Neural progenitor cell (in vitro differentiated cells): ENCODE results near the gene RAB11FIP3. TPM values are rescaled to one million over a fixed set of nuclear protein-coding genes. Genes with fewer than 3 reads are reported as not detected.
"Not testable (repeated sequence)": the region's sequence is repeated elsewhere in the genome, so short reads cannot be mapped to it uniquely, and the experiment has no call there.

Experiments used
- DNase-seq: peaks from one replicate; pipeline ENCODE4 v3.0.0-alpha.2; 2016; ENCODE audit warnings: low spot score
- H2AFZ ChIP-seq: fragments of 200-600 bp; sonication (generic); replicated peaks from 2 replicates; pipeline ENCODE4 v1.6.1; 2016; ENCODE audit warnings: antibody characterized with exemption
- H3F3A ChIP-seq: fragments of 200-600 bp; sonication (generic); 2 replicates; pipeline ENCODE4 v1.6.1; 2016; ENCODE audit warnings: antibody characterized with exemption, low read depth
- H3K27ac ChIP-seq: fragments of 200-600 bp; sonication (generic); 2 replicates; pipeline ENCODE4 v1.5.1; 2016; ENCODE audit warnings: mild to moderate bottlenecking
- H3K27me3 ChIP-seq: fragments of 200-600 bp; sonication (generic); 2 replicates; pipeline ENCODE4 v1.6.1; 2016; ENCODE audit warnings: mild to moderate bottlenecking, moderate library complexity
- H3K36me3 ChIP-seq: fragments of 200-600 bp; sonication (generic); 2 replicates; pipeline ENCODE4 v1.5.1; 2016
- H3K4me1 ChIP-seq: fragments of 200-600 bp; sonication (generic); 2 replicates; pipeline ENCODE4 v1.6.1; 2016; ENCODE audit warnings: mixed run types
- H3K4me2 ChIP-seq: fragments of 200-600 bp; sonication (generic); 2 replicates; pipeline ENCODE4 v1.6.1; 2016
- H3K4me3 ChIP-seq: fragments of 200-600 bp; sonication (generic); 2 replicates; pipeline ENCODE4 v1.5.1; 2016
- H3K79me2 ChIP-seq: fragments of 200-600 bp; sonication (generic); 2 replicates; pipeline ENCODE4 v1.6.1; 2016; ENCODE audit warnings: low read depth
- H3K9ac ChIP-seq: fragments of 200-600 bp; sonication (generic); 2 replicates; pipeline ENCODE4 v1.6.1; 2016
- H3K9me3 ChIP-seq: fragments of 200-600 bp; sonication (generic); 2 replicates; pipeline ENCODE4 v1.5.1; 2016; ENCODE audit warnings: low read depth
- H4K20me1 ChIP-seq: fragments of 200-600 bp; sonication (generic); 2 replicates; pipeline ENCODE4 v1.6.1; 2016; ENCODE audit warnings: low read depth
- H3K27ac Mint-ChIP-seq: 3 replicates; pipeline ENCODE4 v1.8.0; 2021; ENCODE audit warnings: mixed read lengths
- H3K27me3 Mint-ChIP-seq: 2 replicates; pipeline ENCODE4 v1.8.0; 2022; ENCODE audit warnings: low read depth, mild to moderate bottlenecking, inconsistent platforms, moderate library complexity, mixed read lengths; ENCODE audit not compliant: insufficient read depth
- H3K36me3 Mint-ChIP-seq: 3 replicates; pipeline ENCODE4 v1.8.0; 2021; ENCODE audit warnings: mixed read lengths
- H3K4me1 Mint-ChIP-seq: 3 replicates; pipeline ENCODE4 v1.8.0; 2021; ENCODE audit warnings: mixed read lengths
- H3K4me3 Mint-ChIP-seq: 3 replicates; pipeline ENCODE4 v1.8.0; 2021; ENCODE audit warnings: mild to moderate bottlenecking, moderate library complexity, mixed read lengths
- H3K9me3 Mint-ChIP-seq: 3 replicates; pipeline ENCODE4 v1.8.0; 2020; ENCODE audit warnings: mixed read lengths
- CTCF ChIP-seq: fragments of 200-600 bp; sonication (generic); IDR thresholded peaks from 2 replicates; pipeline ENCODE4 v1.5.1; 2017; ENCODE audit warnings: antibody characterized with exemption, mild to moderate bottlenecking
- EZH2 ChIP-seq: fragments of 200-600 bp; sonication (generic); IDR thresholded peaks from 2 replicates; pipeline ENCODE4 v1.6.1; 2017; ENCODE audit warnings: antibody characterized with exemption, mild to moderate bottlenecking, moderate library complexity
- EZH2phosphoT487 ChIP-seq: fragments of 200-600 bp; sonication (generic); IDR thresholded peaks from 2 replicates; pipeline ENCODE4 v1.6.1; 2017; ENCODE audit warnings: antibody characterized with exemption
- total RNA-seq: library from RNA; depleted of rRNA; stranded (reverse); fragments of >200 nt; gene quantifications from 2 replicates; pipeline ENCODE4 v1.2.3, GENCODE V29; 2015; ENCODE audit warnings: low replicate concordance

The RAB11FIP3 gene
- total RNA-seq, 1 donor from 2014 or later, result 15.5 TPM

GRCh38 chr16:460787-461186 lies 35.3 kb downstream of the RAB11FIP3 start:
- peaks cover 2% of the 10 kb centered on the region for H3K27me3 Mint-ChIP-seq

DNA sequence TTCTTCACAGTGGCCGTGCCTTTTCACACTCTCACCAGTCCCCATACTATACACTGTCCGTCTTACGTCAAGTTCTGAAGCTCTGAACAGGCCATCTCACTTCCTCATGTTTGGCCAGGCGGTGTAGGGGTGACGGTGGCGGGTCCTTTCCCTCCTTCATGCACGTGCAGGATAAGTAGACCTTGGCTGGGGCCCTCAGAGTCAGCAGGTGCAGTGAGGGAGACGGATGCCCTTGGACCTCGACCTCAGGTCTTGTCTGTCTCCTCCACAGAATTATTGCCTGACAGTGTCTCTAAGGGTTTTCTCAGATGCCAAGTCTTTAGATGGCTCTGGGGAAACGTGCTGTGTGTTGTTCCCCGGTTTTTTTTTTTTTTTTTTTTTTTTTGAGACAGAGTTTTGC lies 37.6 kb downstream of the RAB11FIP3 start:
- Histone ChIP-seq H3K4me1 (peaks cover 4% of the 10 kb centered on the region), H3K9ac (no peak overlapping the region), H3K4me2 (no peak overlapping the region), H3K27ac (no peak overlapping the region), H3F3A (no peaks in the 10 kb centered on the region), H4K20me1 (peaks cover 73% of the 10 kb centered on the region), H2AFZ (no peak overlapping the region), H3K4me3 (no peak overlapping the region), H3K27me3 (no peaks in the 10 kb centered on the region), H3K9me3 (no peaks in the 10 kb centered on the region), H3K79me2 (peaks cover 29% of the 10 kb centered on the region), H3K36me3 (no peaks in the 10 kb centered on the region)
- TF ChIP-seq CTCF, result no peak
- no peak for TF ChIP-seq EZH2
- TF ChIP-seq EZH2phosphoT487, result no peak
- Mint-ChIP-seq H3K4me3 (no peak overlapping the region), H3K27me3 (peaks cover 2% of the 10 kb centered on the region), H3K27ac (peak overlapping the region; percentile 17), H3K9me3 (no peaks in the 10 kb centered on the region), H3K36me3 (peaks cover 14% of the 10 kb centered on the region), H3K4me1 (peaks cover 20% of the 10 kb centered on the region)
- DNase-seq, result no peak

More at GRCh38 chr16:460787-461186, 35.3 kb downstream of the RAB11FIP3 start:
- Histone ChIP-seq H2AFZ (no peak overlapping the region), H3K9me3 (no peaks in the 10 kb centered on the region), H3K27me3 (no peaks in the 10 kb centered on the region), H4K20me1 (peaks cover 82% of the 10 kb centered on the region), H3K4me2 (no peak overlapping the region), H3K36me3 (no peaks in the 10 kb centered on the region), H3F3A (peaks cover 12% of the 10 kb centered on the region), H3K4me3 (no peak overlapping the region), H3K9ac (no peak overlapping the region), H3K27ac (no peak overlapping the region), H3K4me1 (peaks cover 14% of the 10 kb centered on the region), H3K79me2 (peaks cover 41% of the 10 kb centered on the region)
- TF ChIP-seq EZH2 (no peak), EZH2phosphoT487 (no peak), CTCF (no peak)
- Mint-ChIP-seq H3K27ac (no peak overlapping the region), H3K4me3 (no peak overlapping the region), H3K4me1 (peaks cover 19% of the 10 kb centered on the region), H3K36me3 (peaks cover 14% of the 10 kb centered on the region), H3K9me3 (no peaks in the 10 kb centered on the region)
- no peak for DNase-seq

GRCh38 chr16:466651-467050 lies 41.2 kb downstream of the RAB11FIP3 start:
- TF ChIP-seq EZH2phosphoT487 (no peak), CTCF (no peak), EZH2 (no peak)
- Mint-ChIP-seq H3K27me3 (peaks cover 2% of the 10 kb centered on the region), H3K9me3 (no peaks in the 10 kb centered on the region), H3K27ac (peak overlapping the region; percentile 69), H3K36me3 (peaks cover 11% of the 10 kb centered on the region), H3K4me1 (peaks cover 35% of the 10 kb centered on the region), H3K4me3 (no peak overlapping the region)
- Histone ChIP-seq H3K27ac (no peak overlapping the region), H3K4me1 (peaks cover 11% of the 10 kb centered on the region), H3K27me3 (no peaks in the 10 kb centered on the region), H4K20me1 (peaks cover 77% of the 10 kb centered on the region), H3F3A (peaks cover 11% of the 10 kb centered on the region), H3K9ac (no peak overlapping the region), H3K36me3 (no peaks in the 10 kb centered on the region), H3K4me2 (no peak overlapping the region), H3K9me3 (no peaks in the 10 kb centered on the region), H3K4me3 (no peak overlapping the region), H3K79me2 (peaks cover 14% of the 10 kb centered on the region), H2AFZ (no peak overlapping the region)
- no peak for DNase-seq

DNA sequence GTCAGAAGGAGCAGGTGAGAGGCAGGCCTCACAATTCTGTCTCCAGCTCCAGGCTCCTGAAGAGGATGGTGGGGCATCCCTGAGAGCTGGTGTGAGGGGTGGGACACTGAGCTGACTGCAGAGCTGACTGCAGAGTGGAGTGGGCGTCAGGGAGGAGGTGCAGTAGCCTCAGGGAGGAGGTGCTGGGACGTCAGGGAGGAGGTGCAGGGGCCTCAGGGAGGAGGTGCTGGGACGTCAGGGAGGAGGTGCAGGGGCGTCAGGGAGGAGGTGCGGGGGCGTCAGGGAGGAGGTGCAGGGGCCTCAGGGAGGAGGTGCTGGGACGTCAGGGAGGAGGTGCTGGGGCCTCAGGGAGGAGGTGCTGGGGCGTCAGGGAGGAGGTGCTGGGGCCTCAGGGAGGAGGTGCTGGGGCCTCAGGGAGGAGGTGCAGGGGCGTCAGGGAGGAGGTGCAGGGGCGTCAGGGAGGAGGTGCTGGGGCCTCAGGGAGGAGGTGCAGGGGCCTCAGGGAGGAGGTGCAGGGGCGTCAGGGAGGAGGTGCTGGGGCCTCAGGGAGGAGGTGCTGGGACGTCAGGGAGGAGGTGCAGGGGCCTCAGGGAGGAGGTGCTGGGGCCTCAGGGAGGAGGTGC lies 41.9 kb downstream of the RAB11FIP3 start:
- H3K27ac Mint-ChIP-seq, result peak overlapping the region; percentile 69
- not testable (repeated sequence) for H2AFZ ChIP-seq, H3K36me3 Mint-ChIP-seq, H3K4me3 ChIP-seq, H3K9ac ChIP-seq, H3K9me3 Mint-ChIP-seq, H3K27me3 Mint-ChIP-seq, H3K27me3 ChIP-seq, H3K4me3 Mint-ChIP-seq, H3K36me3 ChIP-seq, H3K27ac ChIP-seq, H3K9me3 ChIP-seq, DNase-seq, H3K4me2 ChIP-seq
- peaks cover 41% of the 10 kb centered on the region for H3K4me1 Mint-ChIP-seq
- Histone ChIP-seq H3F3A (peaks cover 11% of the 10 kb centered on the region), H3K79me2 (peaks cover 14% of the 10 kb centered on the region), H3K4me1 (peaks cover 11% of the 10 kb centered on the region), H4K20me1 (peaks cover 78% of the 10 kb centered on the region)
